ENCODE results near the gene RNASEH2C. TPM values are rescaled to one million over a fixed set of nuclear protein-coding genes. Genes with fewer than 3 reads are reported as not detected.
"Not testable (repeated sequence)": the region's sequence is repeated elsewhere in the genome, so short reads cannot be mapped to it uniquely, and the experiment has no call there.

RNASEH2C gene
- total and polyA plus RNA-seq, 10 of the 15 experiments (the other 5 are each of a cell fraction or from before 2014, with no cell fraction given) = 5.0 to 160 (median 47.1) TPM

DNA sequence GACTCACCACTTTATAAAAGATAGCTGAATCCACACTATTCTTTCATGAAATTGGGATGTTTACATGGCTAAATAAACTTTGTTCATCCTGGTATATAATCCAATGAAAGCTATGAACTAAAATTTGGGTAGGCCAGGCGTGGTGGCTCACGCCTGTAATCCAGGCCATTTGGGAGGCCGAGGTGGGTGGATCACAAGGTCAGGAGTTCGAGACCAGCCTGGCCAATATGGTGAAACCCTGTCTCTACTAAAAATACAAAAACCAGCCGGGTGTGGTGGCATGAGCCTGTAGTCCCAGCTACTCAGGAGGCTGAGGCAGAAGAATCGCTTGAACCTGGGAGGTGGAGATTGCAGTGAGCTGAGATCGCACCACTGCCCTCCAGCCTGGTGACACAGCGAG, 28.8 kb downstream of the RNASEH2C start:
- CTCF ChIA-PET = interaction anchor here (1.4 kb wide), 1 partner anchor 20 kb away, joined by 3 read pairs; the partner anchor contains the start of gene KAT5

DNA sequence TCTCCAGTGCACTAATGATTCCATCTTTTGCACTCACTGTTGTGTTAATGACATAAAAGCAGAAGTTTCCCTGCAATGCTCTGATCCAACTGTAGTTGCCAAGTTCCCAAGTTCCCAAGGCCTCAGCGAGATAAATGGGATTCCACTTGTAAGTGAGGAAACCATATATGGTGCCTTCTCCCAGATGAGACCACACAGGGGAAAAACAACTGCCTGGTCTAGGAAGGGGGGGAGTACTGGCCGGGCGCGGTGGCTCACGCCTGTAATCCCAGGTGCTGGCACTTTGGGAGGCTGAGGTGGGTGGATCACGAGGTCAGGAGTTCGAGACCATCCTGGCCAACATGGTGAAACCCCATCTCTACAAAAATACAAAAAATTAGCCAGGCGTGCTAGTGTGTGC, 34.6 kb downstream of the RNASEH2C start:
- POLR2A ChIA-PET = interaction anchor here (0.7 kb wide), 1 partner anchor 55 kb away, joined by 4 read pairs; no protein-coding TSS in a partner anchor
- no peak overlapping the region for H3K4me2 ChIP-seq (ENCODE audit: control insufficient read depth, insufficient read depth)
- H3K79me2 ChIP-seq (ENCODE audit: control insufficient read depth, insufficient read depth, low read length) = no peaks in the 10 kb centered on the region
- no peaks in the 10 kb centered on the region for H3K36me3 ChIP-seq (ENCODE audit: control insufficient read depth in 2 of 2, insufficient read depth in 2 of 2, low read length in 1 of 2)
- in situ Hi-C loops (cut with MboI) (no loop called here), intact Hi-C loops (cut with micrococcal nuclease; ENCODE audit: unreplicated experiment) (no loop called here)
- H2AFZ ChIP-seq (ENCODE audit: control insufficient read depth, low read depth, low read length) = no peak overlapping the region
- RAD21 ChIA-PET (ENCODE audit: unreplicated experiment) = no interaction called here
- TF ChIP-seq BHLHE40 (IDR thresholded peaks at IDR 0.05; ENCODE audit: borderline replicate concordance in 1 of 2, low read depth in 2 of 2, low read length in 1 of 2) = no peak
- TF ChIP-seq, protein P1, sequence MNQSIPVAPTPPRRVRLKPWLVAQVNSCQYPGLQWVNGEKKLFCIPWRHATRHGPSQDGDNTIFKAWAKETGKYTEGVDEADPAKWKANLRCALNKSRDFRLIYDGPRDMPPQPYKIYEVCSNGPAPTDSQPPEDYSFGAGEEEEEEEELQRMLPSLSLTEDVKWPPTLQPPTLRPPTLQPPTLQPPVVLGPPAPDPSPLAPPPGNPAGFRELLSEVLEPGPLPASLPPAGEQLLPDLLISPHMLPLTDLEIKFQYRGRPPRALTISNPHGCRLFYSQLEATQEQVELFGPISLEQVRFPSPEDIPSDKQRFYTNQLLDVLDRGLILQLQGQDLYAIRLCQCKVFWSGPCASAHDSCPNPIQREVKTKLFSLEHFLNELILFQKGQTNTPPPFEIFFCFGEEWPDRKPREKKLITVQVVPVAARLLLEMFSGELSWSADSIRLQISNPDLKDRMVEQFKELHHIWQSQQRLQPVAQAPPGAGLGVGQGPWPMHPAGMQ (IDR thresholded peaks at IDR 0.05; ENCODE audit: borderline replicate concordance) = no peak
- no peak for TF ChIP-seq RAD21 (IDR thresholded peaks at IDR 0.05; ENCODE audit: insufficient read depth, low read depth, low read length)
- no peak for TF ChIP-seq SPI1 (IDR thresholded peaks at IDR 0.05; ENCODE audit: borderline replicate concordance, insufficient read depth, low read depth, low read length)
- TF ChIP-seq IKZF1 (conservative IDR thresholded peaks at IDR 0.05) = no peak
- no peak for TF ChIP-seq NFIC (IDR thresholded peaks at IDR 0.05; ENCODE audit: low read depth, low read length)
- no peak for TF ChIP-seq RAD51 (IDR thresholded peaks at IDR 0.05)
- TF ChIP-seq, protein P2, sequence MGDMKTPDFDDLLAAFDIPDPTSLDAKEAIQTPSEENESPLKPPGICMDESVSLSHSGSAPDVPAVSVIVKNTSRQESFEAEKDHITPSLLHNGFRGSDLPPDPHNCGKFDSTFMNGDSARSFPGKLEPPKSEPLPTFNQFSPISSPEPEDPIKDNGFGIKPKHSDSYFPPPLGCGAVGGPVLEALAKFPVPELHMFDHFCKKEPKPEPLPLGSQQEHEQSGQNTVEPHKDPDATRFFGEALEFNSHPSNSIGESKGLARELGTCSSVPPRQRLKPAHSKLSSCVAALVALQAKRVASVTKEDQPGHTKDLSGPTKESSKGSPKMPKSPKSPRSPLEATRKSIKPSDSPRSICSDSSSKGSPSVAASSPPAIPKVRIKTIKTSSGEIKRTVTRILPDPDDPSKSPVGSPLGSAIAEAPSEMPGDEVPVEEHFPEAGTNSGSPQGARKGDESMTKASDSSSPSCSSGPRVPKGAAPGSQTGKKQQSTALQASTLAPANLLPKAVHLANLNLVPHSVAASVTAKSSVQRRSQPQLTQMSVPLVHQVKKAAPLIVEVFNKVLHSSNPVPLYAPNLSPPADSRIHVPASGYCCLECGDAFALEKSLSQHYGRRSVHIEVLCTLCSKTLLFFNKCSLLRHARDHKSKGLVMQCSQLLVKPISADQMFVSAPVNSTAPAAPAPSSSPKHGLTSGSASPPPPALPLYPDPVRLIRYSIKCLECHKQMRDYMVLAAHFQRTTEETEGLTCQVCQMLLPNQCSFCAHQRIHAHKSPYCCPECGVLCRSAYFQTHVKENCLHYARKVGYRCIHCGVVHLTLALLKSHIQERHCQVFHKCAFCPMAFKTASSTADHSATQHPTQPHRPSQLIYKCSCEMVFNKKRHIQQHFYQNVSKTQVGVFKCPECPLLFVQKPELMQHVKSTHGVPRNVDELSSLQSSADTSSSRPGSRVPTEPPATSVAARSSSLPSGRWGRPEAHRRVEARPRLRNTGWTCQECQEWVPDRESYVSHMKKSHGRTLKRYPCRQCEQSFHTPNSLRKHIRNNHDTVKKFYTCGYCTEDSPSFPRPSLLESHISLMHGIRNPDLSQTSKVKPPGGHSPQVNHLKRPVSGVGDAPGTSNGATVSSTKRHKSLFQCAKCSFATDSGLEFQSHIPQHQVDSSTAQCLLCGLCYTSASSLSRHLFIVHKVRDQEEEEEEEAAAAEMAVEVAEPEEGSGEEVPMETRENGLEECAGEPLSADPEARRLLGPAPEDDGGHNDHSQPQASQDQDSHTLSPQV (IDR thresholded peaks at IDR 0.05) = no peak
- DNase-seq (ENCODE audit: low read depth, low spot score) (no peak), FAIRE-seq (no peak), ATAC-seq (no peak)
- no peak overlapping the region for H3K27ac ChIP-seq (ENCODE audit: control insufficient read depth, insufficient read depth)
- SMC1A ChIA-PET (ENCODE audit: uncharacterized antibody, unreplicated experiment) = no interaction called here
- no TSS peak for BruUV-seq (replicated peaks)
- no peak overlapping the region for H3K4me3 ChIP-seq
- H3K9ac ChIP-seq (ENCODE audit: control insufficient read depth, insufficient read depth, low read length) = no peak overlapping the region
- WGBS (ENCODE audit: insufficient coverage, insufficient replicate concordance, low lambda C conversion rate, missing lambda C conversion rate) = 57% methylated on average over 8 of the region's 8 CpGs
- H3K9me3 ChIP-seq (replicated peaks; ENCODE audit: control insufficient read depth, insufficient read depth, low read length) = no peaks in the 10 kb centered on the region
- H4K20me1 ChIP-seq (ENCODE audit: control insufficient read depth, insufficient read depth) = no peaks in the 10 kb centered on the region
- no peaks in the 10 kb centered on the region for H3K27me3 ChIP-seq (replicated peaks in 1 of 2; ENCODE audit: control insufficient read depth in 2 of 2, insufficient read depth in 2 of 2, low read length in 1 of 2)
- H3K4me1 ChIP-seq (ENCODE audit: control insufficient read depth, insufficient read depth, low read length) = no peaks in the 10 kb centered on the region
- CTCF ChIA-PET = no interaction called here

More for the DNA sequence above, 28.8 kb downstream of the RNASEH2C start:
- FAIRE-seq; H3K9me3 ChIP-seq (replicated peaks; ENCODE audit: control insufficient read depth, insufficient read depth, low read length); H3K79me2 ChIP-seq (ENCODE audit: control insufficient read depth, insufficient read depth, low read length); H3K4me3 ChIP-seq; POLR2A ChIA-PET; intact Hi-C loops (cut with micrococcal nuclease; ENCODE audit: unreplicated experiment); H3K9ac ChIP-seq (ENCODE audit: control insufficient read depth, insufficient read depth, low read length); H3K36me3 ChIP-seq (ENCODE audit: control insufficient read depth in 2 of 2, insufficient read depth in 2 of 2, low read length in 1 of 2); H3K4me2 ChIP-seq (ENCODE audit: control insufficient read depth, insufficient read depth); DNase-seq (ENCODE audit: low read depth, low spot score); H2AFZ ChIP-seq (ENCODE audit: control insufficient read depth, low read depth, low read length); ATAC-seq; H3K27me3 ChIP-seq (replicated peaks in 1 of 2; ENCODE audit: control insufficient read depth in 2 of 2, insufficient read depth in 2 of 2, low read length in 1 of 2); H4K20me1 ChIP-seq (ENCODE audit: control insufficient read depth, insufficient read depth); H3K4me1 ChIP-seq (ENCODE audit: control insufficient read depth, insufficient read depth, low read length); H3K27ac ChIP-seq (ENCODE audit: control insufficient read depth, insufficient read depth); BruUV-seq (replicated peaks); in situ Hi-C loops (cut with MboI): not testable (repeated sequence)
- 35% methylated on average over 8 of the region's 8 CpGs for WGBS (ENCODE audit: insufficient coverage, insufficient replicate concordance, low lambda C conversion rate, missing lambda C conversion rate)
- SMC1A ChIA-PET (ENCODE audit: uncharacterized antibody, unreplicated experiment) = interaction anchor here (1.5 kb wide), 1 partner anchor 13 kb away, joined by 6 read pairs; no protein-coding TSS in a partner anchor
- RAD21 ChIA-PET (ENCODE audit: unreplicated experiment) = interaction anchor here (0.7 kb wide), 1 partner anchor 137 kb away, joined by 3 read pairs; no protein-coding TSS in a partner anchor

All from GM12878 (cell line).